GM15510 (cell line): ENCODE measurements around the gene ALDH3B1.

Experiments
- POLR2A ChIP-seq: IDR thresholded peaks from 3 replicates; pipeline ENCODE4 v1.6.1; 2011; ENCODE audit warnings: borderline replicate concordance; ENCODE audit not compliant: insufficient read length; ENCODE audit errors: extremely low read depth

The ALDH3B1 gene

DNA sequence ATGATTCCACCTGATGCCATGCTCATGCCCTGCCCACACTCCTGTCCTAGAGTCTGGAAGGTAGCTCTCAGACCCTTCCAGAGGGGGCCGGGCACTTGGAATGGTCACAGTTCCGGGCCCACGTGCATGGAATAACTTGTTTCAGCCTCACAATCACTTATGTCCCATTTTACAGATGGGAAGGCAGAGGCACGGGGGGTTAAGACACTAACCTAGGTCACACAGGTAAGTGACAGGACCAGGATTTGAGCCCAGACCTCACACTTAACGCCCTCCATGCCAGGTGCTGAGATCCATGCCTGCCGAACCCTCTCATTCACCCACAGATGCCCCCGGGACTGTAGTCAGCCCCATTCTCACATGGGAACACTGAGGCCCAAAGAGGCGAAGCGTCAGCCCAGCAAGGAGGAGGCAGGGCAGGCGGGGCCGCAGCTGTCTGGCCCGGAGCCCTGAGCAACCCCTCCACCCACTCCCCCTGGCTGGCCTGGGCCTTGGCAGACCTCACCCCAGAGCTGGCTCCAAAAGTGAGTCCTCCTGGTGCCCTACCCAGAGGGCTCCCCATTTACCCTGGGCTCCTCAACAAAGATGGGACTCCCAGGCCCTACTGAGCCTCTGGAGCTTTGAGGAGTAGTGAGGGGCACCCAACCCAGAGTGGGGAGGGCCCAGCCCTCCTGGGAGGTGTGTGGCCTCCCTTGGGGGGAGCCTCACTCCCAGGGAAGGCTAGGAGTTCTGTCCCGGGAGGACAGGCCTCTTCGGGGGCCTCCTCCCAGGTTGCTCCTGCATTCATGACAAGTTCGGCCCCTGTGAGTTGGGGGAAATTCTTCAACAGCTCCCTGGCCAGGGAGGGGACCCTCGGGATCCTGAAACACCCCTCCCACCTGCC, 2.4 kb upstream of the ALDH3B1 start:
- TF ChIP-seq POLR2A: no peak

DNA sequence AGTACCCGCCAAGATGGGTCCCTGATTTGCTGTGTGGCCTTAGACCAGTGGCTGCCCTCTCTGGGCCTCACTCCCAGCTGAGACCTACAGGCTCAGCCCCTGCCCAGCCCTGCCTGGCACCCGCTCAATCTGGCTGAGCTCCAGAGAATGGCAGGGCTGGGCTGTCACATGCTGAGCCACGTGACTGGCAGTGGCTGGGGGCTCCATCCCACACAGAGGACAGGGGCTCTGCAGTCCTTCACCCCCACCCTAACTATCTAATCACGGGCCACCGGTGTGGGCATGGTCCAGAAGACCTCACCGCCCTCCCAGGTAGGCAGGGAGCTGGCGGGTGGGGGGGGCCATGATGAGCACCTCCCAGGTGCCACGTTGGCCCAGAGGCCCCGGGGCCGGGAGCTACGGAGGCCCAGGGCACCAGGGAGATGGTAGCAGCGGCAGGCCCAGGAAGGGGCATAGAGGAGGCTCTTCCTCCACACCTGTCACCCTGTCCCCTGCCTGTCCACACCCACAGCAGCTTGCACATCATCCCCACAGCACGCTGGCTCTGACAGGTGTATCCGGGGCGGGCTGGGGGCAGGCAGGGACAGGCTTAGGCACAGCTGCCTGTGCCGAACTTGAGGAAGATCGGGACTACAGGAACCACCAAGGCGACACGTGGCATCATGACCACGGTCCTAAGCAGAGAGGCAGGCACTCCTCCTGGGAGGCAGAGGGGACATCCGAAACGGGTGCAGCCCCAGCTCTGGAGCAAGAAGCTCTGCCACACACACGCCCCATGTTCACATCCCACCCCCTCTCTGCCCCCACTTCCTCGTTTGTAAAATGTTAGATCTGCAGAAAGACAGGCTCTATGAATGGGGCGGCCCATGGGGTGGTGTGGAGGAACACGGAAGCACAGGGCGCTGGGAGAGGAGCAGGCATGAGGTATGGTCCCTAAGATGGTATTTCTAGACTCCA, 1.5 kb upstream of the ALDH3B1 start:
- no peak for TF ChIP-seq POLR2A

DNA sequence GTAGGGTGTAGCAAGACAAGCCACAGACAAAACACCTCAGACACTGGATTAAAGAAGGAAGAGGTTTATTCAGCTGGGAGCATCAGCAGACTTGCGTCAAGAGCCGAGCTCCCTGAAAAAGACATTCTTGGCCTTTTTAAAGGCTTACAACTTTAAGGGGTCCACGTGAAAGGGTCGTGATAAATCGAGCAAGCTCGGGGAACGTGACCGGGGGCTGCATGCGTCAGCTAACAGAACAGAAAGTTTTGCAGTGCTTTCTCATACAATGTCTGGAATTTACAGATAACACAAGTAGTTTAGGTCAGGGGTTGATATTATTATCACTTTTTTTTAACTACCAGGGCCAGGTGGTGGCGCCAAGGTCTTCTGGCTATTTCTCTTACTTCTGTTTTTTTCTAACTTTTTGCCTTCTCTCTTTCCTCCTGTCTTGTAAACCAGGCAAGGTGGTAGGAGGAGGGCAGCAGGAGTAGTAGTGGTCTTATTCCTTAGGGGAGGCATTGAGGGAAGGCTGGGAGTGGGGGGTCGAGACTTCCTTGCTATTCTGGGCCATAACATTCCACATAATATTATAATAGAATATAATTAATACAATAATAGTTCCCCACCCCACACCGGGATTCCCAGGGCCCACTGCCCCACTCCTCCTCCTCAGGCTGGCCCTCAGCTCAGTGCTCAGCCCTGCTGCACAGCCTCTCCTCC, 587 bp upstream of the ALDH3B1 start:
- no peak for TF ChIP-seq POLR2A

DNA sequence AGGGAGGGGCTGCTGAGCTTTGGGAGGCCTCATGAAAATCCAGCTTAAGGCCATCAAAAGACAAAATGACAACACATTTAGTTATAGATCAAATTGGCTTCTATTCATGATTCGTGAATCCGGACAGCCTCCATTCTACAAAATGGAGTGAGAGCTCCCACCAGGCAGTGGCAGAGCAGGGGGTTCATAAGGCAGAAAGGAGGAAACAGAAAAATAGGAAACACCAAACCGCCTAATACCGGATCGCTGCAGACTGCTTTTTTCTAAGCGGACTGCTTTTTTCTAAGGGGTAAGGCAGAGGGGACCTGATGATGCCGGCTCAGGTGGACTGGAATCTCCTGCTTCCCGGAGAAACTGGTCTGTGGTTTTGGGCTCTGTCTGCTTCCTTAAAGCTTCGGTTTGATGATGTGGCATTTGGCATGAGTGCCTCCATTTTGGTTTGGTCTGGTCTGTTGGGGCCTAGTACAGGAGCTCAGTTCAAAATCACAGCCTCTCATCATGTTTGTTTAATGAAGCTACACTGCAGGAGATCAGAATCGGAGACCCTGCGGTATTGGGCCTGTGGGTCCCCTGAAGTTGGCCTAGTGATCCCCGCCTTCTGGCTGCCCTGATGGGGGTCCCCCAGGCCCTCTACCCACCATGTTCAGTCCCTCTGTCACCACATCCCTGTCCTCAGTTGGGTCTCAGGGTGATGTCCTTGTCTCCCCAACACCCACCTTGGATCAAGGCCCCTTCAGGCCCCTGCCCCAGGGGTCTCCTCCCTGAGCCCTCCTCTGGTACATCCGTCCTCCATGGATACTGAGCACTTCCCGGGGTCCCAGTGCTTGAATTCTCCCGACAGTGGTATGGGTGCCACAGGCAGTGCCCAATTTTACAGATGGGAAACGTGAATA, 1.2 kb downstream of the ALDH3B1 start:
- no peak for TF ChIP-seq POLR2A

DNA sequence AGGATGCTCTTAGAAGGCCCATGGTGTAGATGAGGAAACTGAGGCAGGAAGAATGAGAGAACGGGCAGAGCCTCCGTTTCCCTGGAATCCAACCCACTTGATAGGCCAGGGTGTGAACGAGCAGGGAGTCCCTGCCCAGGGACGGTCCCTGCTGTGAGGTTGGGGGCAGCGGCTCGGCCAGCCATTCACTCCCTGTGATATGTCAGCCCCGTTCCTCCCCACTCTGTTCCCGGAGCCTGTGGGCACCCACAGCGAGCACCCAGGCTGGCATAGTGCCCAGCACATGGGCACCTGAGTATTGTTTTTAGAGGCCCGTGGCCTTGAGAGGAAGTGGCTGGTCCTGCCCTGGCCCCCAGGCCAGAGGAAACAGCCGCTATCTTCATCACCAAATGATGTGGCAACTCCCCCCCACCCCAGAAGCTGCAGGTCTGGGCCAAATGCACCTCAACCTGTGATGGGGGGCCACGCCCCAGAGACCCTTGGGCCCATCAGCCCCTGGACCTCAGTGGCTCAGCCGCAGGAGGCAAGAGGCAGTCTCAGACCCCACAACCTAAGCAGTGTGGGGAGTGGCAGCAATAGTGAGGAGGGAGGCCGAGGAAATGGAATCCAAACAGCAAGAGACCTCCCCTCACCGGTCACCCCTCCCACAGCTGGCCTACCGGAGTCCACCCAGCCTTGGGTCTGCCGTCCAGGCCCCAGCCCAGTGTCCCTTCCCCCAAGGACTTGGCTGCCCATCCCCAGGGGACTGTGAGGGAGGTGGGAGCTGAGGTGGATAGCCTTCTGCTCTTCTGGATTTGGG, 2.1 kb downstream of the ALDH3B1 start:
- no peak for TF ChIP-seq POLR2A

DNA sequence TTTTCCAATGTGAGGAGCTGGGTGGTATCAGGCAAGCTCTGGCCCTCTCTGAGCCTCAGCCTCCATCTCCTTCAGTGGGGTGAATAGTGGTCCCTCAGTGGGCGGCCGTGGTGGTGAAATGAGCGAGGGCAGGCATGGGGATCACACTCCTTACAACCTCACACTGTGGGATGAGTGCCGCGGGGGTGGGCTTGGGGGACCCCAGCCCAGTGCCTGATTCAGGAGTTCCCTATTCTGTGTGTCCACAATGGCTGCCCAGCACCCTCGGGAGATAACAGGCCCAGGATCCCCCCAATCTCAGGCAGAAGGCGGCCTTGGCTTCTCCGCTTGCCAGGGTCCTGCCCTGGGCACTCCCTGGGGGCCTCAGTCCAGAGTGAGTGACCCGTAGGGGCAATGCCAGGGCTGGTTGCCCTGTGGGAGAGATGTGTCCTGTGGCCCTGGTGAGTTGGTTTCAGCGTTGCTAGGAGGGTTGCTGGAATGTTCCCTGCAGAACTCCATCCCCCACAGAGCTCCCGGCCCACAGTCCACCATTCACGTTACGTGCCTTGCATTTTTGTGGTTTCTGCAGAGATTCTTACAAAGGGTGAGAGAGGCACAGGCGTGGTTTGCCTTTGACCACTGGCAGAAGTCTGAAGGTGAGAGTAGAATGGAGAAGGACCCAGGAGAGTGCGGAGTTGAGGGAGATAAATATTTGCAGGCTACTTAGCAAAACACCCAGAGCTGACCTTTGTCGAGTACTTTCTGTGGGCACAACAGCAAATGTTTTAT, 2.9 kb downstream of the ALDH3B1 start:
- no peak for TF ChIP-seq POLR2A

DNA sequence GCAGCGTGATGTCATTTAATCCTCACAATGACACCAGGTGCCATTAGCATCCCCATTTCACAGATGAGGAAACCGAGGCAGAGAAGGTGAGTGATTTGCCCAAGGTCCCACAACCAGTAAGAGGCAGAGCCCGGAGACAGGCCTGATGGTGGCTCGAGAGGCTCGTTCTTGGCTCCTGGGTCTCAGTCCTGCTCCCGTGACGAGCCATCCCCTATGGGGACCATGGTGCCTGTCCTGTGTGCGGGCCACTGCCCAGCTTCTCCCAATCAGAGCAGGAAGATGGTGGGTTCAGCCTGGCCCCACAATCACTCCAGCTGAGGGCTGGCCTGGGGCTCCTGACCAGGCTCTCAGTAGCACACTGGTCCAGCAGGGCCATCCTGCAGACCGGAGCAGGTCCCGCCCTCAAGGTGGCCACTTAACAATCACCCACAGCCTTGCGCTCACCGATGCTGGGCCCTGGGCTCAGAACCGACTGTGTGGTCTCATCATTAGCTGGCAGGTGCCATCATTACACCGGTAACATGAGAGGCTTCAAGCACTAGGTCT, 3.6 kb downstream of the ALDH3B1 start:
- no peak for TF ChIP-seq POLR2A

DNA sequence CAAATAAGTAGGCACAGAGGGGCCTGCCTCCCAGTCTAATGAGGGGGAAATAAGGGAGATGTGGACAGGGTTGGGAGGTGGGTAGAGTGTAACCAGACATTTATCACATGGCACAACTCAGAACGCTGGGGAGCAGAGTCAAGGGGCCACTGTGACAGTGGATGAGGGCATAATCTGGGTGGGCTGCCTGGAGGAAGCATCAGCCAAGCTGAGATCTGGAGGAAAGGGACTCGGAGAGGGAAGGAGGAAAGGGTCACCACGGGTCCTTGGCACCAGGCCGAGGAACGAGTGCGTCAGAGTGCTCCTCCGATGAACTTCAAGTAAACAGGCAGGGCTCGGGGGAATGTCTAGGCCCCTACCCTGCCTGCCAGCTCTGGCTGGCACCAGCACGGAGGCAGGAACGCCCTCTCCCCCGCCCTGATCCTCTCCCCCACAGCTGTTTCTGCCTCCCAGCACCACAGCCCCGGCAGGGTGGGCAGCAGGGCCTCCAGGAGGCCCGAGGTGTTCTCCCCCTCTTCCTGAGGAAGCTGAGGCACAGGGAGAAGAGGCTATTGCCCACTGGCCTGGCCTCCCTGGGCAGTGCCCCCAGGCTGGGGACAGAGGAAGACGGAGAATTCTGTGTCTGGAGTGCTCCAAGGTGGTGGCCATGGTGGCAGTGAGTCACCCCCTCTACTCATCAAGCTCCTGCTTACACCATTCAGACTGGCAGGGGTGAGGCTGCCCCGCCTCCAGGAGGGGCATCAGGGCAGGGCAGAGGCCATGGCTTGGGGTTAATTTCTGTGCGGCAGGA, 4.2 kb downstream of the ALDH3B1 start:
- no peak for TF ChIP-seq POLR2A

DNA sequence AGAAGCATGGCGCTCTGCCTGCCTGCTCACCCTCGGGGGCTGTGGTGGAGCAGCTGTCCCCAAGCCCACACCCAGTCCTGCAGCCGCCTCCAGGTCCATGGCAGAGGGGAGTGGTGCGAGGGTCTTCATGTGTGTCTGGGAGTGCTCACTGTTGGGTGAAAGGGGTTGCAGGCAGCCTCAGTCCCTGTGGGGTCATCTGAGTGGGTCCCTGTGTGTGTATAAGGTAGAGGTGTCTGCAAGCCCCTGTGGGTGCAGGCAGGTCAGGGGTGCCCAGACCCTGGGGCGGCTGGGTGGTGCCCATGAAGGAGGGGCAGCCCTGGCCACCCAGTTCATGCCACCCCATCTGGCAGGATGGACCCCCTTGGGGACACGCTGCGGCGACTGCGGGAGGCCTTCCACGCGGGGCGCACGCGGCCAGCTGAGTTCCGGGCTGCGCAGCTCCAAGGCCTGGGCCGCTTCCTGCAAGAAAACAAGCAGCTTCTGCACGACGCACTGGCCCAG, 4.9 kb downstream of the ALDH3B1 start:
- TF ChIP-seq POLR2A: no peak

DNA sequence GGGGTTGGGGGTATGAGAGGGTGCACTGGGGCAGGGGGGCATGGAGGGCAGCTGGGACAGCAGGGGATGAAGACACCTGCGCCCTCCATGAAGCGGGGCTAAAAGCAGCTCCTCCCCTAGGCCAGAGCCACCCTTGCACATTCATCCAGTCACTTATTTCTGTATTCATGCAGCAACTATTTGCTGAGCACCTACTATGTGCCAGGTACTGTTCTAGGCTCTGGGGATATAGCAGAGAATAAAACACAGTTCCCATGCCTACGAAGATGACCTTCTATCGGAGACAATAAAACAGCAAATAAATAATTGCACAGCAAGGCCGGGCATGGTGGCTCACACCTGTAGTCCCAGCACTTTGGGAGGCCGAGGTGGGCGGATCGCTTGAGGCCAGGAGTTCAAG, 5.3 kb downstream of the ALDH3B1 start:
- TF ChIP-seq POLR2A: no peak
